GDM1 (cell line): Measurements from ENCODE around the gene BSND.

Source experiments
- DNase-seq: peaks from one replicate; lab custom pipeline; 2025; lab: John Stamatoyannopoulos, UW

BSND gene

GRCh38 chr1:54991939-54992338 lies 6.8 kb upstream of the BSND start:
- DNase-seq, result no peak

- DNase-seq, result no peak
Observed at GRCh38 chr1:54993140-54993539, 5.6 kb upstream of the BSND start.

GRCh38 chr1:54994355-54994990 lies 4.3 kb upstream of the BSND start:
- no peak for DNase-seq

- DNase-seq, result no peak
Observed at GRCh38 chr1:54995013-54995760, 3.5 kb upstream of the BSND start.

- no peak for DNase-seq
Observed at GRCh38 chr1:54995835-54996234, 2.9 kb upstream of the BSND start.

GRCh38 chr1:54996359-54996868 lies 2.3 kb upstream of the BSND start:
- DNase-seq, result peak; percentile 54

- no peak for DNase-seq
Observed at GRCh38 chr1:54996869-54997710, 1.6 kb upstream of the BSND start.

GRCh38 chr1:54997711-54997986 lies 1.1 kb upstream of the BSND start:
- no peak for DNase-seq

- no peak for DNase-seq
Observed at GRCh38 chr1:54998100-54998499, 633 bp upstream of the BSND start.

GRCh38 chr1:55000110-55001085 lies 1.7 kb downstream of the BSND start:
- no peak for DNase-seq

GRCh38 chr1:55001311-55001710 lies 2.6 kb downstream of the BSND start:
- DNase-seq, result no peak

- no peak for DNase-seq
Observed at GRCh38 chr1:55002686-55003085, 4.0 kb downstream of the BSND start.

GRCh38 chr1:55005351-55006140 lies 6.8 kb downstream of the BSND start:
- no peak for DNase-seq

GRCh38 chr1:55006931-55007330 lies 8.2 kb downstream of the BSND start:
- no peak for DNase-seq

GRCh38 chr1:55007625-55008024 lies 8.9 kb downstream of the BSND start:
- DNase-seq, result no peak

GRCh38 chr1:55010194-55010886 lies 11.6 kb downstream of the BSND start:
- no peak for DNase-seq

- DNase-seq, result no peak
Observed at GRCh38 chr1:55010887-55011217, 12.1 kb downstream of the BSND start.

GRCh38 chr1:55012661-55013060 lies 13.9 kb downstream of the BSND start:
- DNase-seq, result no peak

- no peak for DNase-seq
Observed at GRCh38 chr1:55015123-55015522, 16.4 kb downstream of the BSND start.
